GM18858 (cell line): ENCODE measurements around the gene COL18A1.
"Not testable (repeated sequence)": the region's sequence is repeated elsewhere in the genome, so short reads cannot be mapped to it uniquely, and the experiment has no call there.

Source experiments
- ATAC-seq: cut with Tn5 transposase; IDR thresholded peaks from one replicate; pipeline ENCODE4 v1.9.1; 2021; ENCODE audit not compliant: unreplicated experiment

Gene COL18A1

DNA sequence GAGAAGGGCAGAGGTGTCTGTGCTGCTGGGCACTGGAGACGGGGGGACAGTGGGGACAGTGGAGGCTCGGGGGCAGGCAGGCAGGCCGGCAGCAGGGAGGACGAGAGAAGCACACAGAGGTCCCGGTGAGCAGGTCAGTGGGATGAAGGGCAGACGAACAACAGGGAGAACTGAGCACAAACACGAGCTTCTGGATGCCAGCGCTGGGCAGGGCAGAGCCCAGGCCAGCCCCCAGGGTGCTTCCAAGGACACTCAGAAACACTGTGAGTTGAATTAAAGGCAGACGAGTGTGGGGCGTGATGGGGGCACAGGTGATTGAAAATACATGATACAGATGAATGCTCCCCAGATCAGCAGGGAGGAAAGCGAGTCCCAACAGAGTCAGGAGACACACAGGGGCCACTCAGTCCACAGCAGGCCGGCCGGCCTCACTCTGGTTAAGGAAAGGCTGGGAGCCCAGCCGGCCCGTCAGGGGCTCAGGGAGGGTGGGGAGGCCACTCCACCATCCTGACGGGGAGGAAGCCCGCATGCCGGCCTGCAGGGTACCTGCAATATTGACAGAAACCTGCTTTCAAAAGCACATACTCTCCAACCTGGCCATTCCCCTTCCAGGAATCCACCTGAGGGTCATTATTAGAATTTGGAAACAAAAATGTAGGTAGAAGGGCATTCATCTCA, 123.2 kb downstream of the COL18A1 start:
- ATAC-seq: no peak

DNA sequence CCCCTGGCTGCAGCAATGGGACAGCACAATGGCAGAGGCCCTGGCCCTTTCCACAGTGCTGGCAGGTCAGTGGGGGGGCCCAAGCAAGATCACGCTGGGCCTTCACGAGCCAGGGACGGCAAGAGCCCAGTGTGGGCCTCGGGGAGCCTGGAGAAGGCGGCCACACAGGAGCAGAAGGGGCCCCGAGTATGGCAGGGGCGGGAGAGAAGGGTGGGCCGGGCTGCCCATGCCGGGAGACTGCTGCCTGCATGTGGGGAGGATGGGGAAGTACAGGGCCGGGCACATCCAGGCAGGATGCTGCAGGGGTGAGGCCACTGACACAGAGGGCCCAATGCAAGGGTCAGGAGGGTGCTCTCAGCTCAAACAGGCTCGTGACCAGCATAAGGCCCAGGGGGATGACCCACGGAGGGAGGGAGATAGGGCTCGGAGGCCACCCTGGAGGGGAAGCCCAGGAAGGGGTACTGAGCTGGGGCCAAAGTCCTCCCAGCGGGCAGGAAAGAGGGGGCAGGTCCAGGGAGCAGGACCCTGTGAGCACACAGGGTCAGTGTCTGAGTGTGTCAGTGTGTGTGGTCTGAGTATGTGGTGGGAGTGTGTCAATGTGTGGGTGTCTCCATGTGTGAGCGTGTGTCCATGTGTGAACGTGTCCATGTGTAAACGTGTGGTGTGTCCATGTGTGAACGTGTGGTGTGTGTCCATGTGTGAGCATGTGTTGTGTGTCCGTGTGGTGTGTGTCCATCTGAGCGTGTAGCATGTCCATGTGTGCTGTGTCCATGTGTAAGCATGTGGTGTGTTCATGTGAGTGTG, 124.2 kb downstream of the COL18A1 start:
- no peak for ATAC-seq

DNA sequence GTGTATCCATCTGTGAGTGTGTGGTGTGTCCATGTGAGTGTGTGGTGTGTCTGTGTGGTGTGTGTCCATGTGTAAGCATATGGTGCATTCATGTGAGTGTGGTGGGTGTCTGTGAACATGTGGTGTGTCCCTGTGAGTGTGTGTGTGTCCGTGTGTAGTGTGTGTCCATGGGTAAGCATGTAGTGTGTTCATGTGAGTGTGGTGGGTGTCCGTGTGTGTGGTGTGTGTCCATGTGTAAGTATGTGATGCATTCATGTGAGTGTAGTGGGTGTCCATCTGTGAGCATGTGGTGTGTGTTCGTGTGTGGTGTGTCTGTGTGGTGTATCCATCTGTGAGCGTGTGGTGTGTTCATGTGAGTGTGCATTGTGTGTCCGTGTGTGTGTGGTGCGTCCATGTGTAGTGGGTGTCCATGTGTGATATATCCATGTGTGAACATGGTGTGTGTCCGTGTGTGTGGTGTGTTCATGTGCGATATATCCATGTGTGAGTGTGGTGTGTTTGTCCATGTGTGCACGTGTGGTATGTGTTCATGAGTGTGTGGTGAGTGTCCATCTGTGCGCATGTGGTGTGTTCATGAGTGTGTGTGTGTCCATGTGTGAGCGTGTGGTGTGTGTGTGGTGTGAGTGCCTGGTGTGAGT, 124.9 kb downstream of the COL18A1 start:
- no peak for ATAC-seq

DNA sequence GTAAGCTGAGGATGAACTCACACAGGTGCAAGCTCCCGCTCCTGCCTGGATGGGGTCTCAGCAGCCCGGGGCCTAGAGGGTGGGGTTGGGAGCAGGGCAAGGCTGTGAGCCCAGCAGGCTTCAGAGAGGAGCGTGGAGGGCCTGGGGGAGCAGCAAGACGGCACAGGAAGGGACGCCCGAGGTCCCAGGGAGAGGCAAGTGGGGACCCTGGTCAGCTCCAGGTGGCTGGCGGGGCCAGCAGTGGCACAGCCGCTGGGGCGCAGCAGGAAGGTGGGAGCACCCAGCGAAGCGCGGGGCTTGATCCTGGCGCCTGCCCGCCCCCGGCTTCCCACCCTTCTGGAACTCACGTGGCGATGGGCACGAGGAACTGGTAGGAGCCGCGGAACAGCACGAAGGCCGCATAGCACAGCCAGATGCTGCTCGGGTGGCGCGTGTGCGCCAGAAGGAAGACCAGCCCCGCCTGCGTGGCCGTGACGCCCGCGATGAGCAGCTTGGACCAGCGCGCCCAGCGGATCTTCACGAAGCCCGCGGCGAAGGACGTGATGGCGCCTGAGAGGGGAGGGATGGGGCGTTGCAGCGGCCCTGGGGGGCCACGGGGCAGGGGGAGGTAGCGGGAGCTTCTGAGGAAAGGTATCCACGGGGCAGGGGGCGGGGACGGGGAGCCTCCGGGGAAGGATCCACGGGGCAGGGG, 125.6 kb downstream of the COL18A1 start:
- ATAC-seq: no peak

DNA sequence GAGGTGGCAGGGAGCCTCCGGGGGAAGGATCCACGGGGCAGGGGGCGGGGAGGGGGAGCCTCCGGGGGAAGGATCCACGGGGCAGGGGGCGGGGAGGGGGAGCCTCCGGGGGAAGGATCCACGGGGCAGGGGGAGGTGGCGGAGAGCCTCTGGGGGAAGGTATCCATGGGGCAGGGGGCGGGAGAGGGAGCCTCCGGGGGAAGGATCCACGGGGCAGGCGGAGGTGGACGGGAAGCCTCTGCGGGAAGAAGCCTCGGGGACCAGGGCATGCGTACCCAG, 126.1 kb downstream of the COL18A1 start:
- ATAC-seq: not testable (repeated sequence)

DNA sequence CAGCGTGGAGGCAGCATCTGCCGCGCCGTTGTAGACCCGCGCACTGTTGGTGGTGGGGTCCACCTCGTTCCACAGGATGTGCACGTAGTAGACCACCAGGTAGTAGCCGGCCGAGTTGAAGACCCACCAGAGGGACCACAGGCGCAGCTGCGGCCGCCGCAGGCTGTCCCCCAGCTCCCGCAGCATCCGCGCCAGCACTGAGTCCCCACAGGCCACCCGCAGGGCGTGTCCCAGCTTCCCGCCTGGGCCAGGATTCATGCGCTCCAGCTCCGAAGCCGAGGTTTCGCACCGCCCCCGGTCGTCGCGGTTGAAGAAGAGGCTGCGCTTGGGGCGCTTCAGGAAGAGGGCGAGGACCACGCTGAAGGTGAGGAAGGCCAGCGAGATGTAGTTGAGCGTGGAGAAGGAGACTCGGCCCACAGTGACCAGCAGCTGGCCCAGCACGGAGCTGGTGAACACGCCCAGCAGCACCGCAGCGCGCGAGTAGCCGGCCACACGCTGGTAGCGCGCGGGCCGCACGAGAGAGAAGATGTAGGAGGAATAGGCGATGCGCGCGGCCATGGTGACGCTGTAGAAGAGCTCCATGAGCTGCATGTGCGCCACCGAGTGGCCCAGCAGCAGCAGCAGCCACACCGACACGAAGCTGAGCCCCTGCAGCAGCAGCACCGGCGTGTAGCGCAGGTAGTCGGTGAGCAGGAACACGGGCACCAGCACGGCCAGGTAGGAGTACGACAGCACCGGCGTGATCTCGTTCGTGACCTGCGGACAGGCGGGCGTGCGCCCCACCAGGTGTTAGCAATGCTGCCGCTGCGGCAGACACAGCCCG, 126.6 kb downstream of the COL18A1 start:
- no peak for ATAC-seq

DNA sequence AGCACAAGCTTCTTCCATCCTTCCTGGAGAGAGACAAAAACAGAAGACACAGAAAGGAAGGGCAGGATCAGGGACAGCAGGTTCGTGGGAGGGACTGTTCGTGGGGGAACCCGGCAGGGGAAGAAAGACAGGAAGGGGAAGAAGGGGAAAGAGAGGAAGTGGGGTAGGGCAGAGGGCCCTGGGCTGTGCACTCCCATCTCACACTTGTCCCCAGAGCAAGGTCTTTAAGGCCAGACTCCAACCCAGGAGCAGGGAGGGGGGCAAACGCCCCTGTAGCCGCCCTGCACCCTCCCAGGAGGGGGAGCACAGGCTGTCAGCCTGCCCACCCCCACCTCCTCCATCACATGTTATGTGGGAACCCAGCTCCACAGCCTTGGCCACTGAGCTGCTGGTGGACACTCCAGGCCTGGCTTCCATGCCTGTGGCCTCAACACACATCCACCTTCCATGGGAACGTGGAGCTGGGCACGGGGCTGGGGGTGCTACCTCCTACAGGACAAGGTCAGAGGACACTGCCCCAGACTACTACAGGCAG, 127.9 kb downstream of the COL18A1 start:
- no peak for ATAC-seq

DNA sequence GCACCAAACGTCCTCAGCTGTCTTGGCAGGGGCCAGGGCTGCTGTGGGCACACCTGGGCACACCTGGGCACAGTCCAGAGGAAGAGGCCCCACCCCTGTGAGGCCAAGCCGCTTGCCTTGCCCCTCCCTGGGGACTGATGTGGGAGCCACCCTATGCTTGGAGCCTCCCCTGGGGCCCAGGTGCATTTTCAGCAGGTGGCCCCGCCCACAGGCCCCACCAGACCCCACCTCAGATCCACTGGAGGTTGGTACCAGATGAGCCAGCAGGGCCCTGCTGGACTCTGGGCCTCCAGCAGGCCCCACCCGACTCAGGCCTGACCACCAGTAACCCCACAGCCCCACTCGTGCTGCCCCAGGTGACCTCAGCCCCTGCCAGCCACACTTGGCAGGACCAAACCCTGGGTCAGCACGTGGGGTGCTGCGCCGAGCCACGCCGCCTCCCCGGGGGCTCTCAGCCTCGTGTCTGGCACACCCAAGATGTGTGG, 128.4 kb downstream of the COL18A1 start:
- ATAC-seq: no peak

DNA sequence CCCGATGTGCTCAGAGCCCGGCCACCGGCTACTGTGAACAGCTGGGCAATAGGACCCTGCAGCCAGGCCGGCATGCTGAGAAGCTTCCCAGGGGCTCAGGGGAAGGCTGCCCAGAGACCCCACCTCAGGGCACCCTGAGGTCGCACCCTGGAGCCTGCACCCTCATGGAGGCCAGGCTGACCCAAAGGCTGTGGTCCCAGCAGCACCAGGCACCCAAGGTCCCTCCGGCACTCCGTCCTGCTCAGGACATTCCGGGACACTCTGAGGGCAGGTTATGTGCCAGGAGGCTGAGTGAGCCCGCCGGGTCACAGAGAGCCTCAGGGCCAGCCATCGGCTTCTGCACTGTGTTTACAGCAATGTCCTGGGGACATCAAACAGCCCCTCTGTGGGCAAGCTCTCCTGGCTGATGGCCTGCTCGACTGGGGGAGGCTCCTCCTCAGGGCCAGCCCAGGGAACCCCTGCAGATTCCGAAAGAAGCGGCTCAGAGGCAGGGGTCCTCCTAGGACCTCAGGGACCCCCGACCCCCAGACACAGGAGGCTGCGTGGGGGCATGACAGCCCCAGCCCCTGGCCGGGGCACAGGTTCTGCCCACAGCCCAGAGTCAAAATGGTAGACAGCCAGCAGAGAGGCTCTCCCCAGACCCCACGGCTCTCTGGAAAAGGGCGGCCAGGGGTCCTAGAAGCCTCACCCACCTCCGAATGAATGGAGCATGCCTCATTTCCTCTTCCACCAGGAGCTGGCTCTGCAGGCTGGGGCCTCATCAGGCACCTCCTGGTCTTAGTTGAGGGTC, 129.1 kb downstream of the COL18A1 start:
- ATAC-seq: no peak

DNA sequence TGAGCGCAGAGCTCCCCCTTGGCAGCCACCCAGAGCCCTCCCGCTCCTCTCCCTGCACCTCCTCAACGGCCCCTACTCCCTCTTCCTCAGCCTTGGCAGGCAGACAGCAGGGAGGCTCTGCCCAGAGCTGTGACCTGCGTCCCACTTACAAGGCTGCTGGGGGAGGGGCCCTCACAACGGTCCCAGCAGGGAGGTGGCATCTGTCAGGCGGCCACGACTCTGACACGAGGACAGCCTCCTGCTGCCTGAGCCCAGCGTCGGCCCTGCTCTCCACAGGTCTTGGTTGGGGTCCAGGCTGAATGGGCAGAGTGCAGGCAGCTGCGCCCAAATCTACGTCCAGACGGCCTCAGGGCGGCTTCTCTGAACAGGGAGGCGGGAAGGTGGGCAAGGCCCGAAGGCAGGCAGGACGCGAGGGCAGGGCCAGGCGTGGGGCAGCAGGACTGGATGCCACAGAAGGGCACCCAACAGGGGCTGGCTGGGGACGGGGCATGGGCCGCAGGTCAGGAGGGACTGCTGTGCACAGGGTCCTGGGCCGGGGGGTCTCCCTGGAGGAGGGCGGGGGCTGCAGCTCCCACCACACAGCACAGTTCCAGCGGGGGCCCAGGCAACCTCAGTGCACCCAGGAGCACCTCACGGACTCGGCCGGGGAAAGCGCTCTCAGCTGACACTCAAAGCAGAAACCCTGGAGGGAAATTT, 129.8 kb downstream of the COL18A1 start:
- no peak for ATAC-seq

DNA sequence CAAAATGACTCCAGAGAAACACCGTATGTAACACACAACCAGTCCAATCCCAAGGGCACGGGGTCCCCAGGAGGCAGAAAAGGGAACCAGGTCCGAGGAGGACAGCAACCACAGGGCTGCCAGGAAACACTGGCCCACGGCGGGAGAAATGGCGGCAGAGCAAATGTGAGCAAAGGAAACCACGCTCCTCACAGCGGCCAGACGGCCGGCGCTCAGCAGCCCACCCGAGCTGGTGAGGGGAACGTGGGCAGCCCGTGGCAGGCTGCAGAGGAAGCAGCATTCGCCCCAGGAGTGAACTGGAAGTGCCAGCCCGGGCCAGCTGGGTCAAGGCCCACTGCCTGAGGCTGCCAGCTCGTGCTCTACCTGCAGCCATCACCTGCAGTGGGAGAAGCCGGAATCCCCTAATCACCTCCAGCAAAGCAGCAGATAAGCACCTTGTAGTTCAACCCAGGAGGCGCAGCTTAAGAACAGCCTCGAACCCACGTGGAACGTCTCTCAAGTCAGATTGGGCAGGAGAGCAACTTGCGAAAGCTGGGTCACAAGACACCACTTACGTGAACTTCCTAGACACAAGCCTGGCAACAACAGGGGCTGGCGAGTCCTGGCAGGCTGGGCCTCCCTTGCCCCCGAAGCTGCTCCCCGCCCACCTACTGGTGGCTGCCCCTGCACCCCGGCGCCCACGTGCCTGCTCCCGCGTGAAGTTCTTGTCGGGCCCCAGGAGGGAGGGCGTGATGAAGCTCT, 130.5 kb downstream of the COL18A1 start:
- ATAC-seq: no peak

DNA sequence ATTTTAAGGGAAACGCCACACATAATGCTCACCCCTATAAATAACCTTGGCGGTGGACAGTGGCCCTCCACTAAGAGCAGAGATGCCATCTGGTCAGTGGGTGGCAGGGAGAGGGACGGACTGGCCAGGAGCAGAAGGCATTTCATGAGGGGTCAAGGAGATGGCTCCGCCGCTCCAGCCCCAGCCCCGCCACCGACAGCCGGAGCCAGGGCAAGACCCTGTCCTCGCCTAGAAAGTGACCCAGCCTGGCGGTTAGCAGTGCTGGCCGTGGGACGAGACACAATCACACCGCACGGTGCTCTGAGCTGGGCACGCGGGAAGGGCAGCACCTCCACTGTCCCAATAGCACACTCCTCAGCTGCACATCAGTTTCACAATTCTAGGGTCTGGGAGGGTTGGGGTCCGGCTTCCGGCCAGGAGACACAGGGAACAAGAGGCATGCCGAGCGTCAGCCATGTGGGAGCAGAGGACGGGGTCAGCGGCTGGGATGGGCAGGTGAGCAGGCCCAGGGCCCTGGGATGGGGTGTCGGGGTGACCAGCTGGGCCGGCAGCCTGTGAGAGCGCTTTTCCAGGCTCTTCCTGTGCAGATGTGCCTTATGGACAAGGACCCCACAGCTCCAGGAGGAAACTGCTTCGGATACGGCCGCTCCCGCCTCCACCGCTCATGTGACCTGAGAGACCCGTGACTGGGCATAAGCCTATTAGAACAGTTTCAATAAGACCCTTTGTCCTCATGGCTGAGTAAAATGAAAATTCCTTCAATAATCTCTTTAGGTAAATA, 131.5 kb downstream of the COL18A1 start:
- no peak for ATAC-seq

DNA sequence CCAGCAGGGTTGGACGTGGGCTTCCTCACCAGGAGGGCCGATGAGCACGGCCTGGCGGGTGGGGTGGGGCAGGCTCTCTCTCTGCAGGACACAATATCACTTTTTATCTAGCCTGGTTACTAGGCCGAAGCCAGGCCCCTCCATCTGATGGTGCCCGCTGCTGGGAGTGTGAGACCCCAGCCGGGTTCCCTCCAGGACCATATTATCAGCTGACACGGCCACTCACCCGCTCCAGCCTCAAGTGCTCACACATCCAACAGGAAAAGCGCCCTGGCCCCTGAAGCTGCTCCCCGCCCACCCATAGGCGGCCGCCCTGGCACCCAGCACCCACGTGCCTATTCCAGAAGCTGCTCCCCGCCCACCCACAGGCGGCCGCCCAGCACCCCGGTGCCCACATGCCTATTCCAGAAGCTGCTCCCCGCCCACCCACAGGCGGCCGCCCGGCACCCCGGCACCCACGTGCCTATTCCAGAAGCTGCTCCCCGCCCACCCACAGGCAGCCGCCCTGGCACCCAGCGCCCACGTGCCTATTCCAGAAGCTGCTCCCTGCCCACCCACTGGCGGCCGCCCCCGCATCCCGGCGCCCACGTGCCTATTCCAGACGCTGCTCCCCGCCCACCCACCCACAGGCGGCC, 132.3 kb downstream of the COL18A1 start:
- ATAC-seq: no peak

DNA sequence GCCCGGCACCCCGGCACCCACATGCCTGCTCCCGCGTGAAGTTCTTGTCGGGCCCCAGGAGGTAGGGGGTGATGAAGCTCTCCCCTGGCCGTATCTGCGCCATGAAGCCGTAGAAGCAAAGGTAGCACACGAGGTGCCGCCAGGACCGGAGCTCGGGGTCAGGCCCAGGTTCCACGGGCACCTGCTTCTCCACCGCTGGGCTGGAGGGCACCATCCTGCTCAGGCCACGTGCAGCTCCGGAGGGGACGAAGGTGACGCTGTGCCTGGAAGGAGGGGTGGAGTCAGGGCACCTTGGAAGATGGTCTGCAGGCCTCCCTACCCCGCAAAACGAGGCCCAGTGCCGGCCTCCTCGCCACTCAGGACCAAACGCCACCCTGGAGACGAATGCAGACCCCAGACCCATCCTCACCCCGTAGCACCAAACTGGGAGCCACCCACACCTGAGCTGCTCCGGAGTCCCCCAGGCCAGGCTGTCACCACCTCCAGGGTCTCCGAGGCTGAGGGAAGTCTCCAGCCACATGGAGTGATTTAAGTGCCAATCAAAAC, 132.9 kb downstream of the COL18A1 start:
- no peak for ATAC-seq

DNA sequence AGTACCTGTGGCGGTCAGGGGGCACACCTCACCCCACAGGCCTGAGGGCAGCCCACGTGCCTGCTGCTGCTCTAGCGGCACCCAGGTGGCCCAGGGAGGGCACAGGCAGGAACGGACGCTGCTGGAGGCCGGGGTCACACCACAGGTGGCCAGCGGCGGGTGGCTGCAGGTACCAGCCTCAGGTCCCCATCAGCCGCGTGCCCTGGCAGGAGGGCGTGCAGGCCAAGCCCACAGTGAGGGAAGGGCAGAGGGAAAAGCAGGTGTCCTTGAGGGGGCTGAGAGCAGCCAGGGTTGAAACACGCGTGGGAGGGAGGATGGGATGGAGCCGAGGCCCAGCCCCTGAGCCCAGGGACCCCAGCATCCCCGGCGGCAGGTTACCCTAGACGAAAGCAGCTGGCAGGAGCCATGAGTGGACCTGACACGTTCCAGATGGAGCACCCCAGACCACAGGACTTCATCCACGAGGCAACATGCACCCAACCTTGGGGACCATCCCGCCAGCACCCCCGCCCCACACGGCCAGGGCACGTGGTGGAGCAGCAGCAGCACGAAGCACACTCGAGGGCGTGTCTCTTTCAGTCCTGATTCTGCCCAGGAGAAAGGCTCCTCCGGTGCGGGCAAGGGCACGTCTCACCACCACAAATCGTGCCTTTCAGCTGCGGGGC, 133.5 kb downstream of the COL18A1 start:
- ATAC-seq: no peak

DNA sequence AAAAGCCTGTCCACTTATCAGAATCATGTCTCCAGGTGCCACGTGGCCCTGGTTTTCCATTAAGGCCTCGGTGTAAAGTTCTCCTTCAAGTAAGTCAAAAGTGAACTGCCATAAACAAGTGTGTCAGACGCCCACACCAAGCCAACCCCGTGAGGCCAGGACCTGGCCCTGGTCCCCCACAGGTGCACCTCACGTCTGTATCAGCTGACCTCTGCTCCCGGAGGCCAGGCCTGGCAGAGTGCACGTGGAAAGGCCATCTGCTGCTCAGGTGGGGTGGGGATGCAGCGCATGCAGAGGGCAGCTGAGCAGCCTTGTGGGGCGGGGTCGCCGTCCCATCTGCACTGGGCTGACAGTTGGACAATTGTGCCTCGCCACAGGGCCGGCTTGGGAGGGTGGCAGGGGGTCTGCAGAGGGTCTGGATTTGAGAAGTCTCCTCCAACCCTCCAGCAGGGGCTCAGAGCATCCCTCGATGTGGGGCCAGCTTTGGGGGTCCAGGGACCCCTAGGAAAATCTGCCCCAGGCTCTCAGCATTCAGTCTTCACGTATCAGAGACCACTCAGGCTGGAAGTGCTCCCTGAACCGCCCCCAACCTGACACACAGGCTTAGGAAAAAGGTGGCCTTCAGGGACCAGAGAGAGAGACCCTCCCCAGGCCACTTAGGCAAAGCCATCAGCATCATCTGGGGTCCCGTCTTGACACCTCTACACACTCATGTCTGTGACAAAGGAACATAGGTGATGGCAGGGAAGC, 134.3 kb downstream of the COL18A1 start:
- ATAC-seq: no peak
